Aorta (tissue), 5 donors: Measurements from ENCODE around the gene MRPL57. TPM values are rescaled to one million over a fixed set of nuclear protein-coding genes. Genes with fewer than 3 reads are reported as not detected.
"Not testable (repeated sequence)": the region's sequence is repeated elsewhere in the genome, so short reads cannot be mapped to it uniquely, and the experiment has no call there.

Source experiments
- ATAC-seq: fragments of 200-7000 bp; cut with Tn5 transposase; one replicate; pipeline ENCODE4 v1.9.1; 2022; ENCODE audit warnings: moderate library complexity; ENCODE audit not compliant: low FRiP score
- DNase-seq, 2 donors: peaks; one replicate each; pipeline ENCODE4 v3.0.0-alpha.2; 2020
- H3K27ac ChIP-seq, 2 donors: one replicate each; pipeline ENCODE4 v1.5.1; 2013; ENCODE audit warnings: low read length in 2 of 2, mild to moderate bottlenecking in 2 of 2, moderate library complexity in 2 of 2, control low read depth in 1 of 2, inconsistent platforms in 1 of 2, low read depth in 1 of 2
- H3K27me3 ChIP-seq, 2 donors: one replicate each; pipeline ENCODE4 v1.6.1; 2013; ENCODE audit warnings: control low read depth in 1 of 2, low read length in 1 of 2, mild to moderate bottlenecking in 1 of 2, moderate library complexity in 1 of 2; ENCODE audit not compliant: insufficient read depth in 2 of 2, control insufficient read depth in 1 of 2
- H3K36me3 ChIP-seq, 2 donors: one replicate each; pipeline ENCODE4 v1.6.1; 2013; ENCODE audit warnings: control low read depth in 1 of 2, low read length in 1 of 2, mild to moderate bottlenecking in 1 of 2; ENCODE audit not compliant: insufficient read depth in 2 of 2, control insufficient read depth in 1 of 2
- H3K4me1 ChIP-seq, 2 donors: one replicate each; pipeline ENCODE4 v1.6.1; 2013; ENCODE audit warnings: low read length in 2 of 2, control low read depth in 1 of 2, mild to moderate bottlenecking in 1 of 2, moderate library complexity in 1 of 2; ENCODE audit not compliant: insufficient read depth in 2 of 2, control insufficient read depth in 1 of 2
- H3K4me3 ChIP-seq, 2 donors: one replicate each; pipeline ENCODE4 v1.5.1; 2013; ENCODE audit warnings: low read length in 2 of 2, control low read depth in 1 of 2, mild to moderate bottlenecking in 1 of 2
- H3K9me3 ChIP-seq: one replicate; pipeline ENCODE4 v1.6.1; 2013; ENCODE audit warnings: mild to moderate bottlenecking, low read length; ENCODE audit not compliant: control insufficient read depth
- WGBS, 2 donors: extraction: QIAGEN DNeasy Blood & Tissue Kit; methylation state at CpG; one replicate each; pipeline ENCODE4 v1.1.7; 2013; 5-methylcytosine and 5-hydroxymethylcytosine counted together
- intact Hi-C, 2 donors: fragments of 100-400 bp; cut with DNase I; formaldehyde crosslinking; loops; one replicate each; pipeline versions ENCODE4 v1.14.2 to v1.15.0; 2022
- polyA plus RNA-seq, 2 donors: library from polyadenylated mRNA; stranded (reverse); fragments of 200-250 nt; gene quantifications; one replicate each; pipeline ENCODE4 v1.2.3, GENCODE V29; 2013
- total RNA-seq, 2 donors: library from RNA; stranded (reverse); fragmentation: NEBNext Ultra II Directional; extraction: Animal tissue kit (Norgen Biotek cat#: 25700); gene quantifications; one replicate each; pipeline ENCODE4 v1.2.1, GENCODE V29; 2021
- donor health status: healthy with polysubstance abuse.
- donor health status: Bipolar disorder and iron deficiency.
- donor health status: DM: no; HTN: no; CAD: no.
- donor health status: DM: no; HTN: no; CAD: no.
- donor health status: DM: yes; HTN: yes; CAD: no.

MRPL57 gene
- total and polyA plus RNA-seq, 4 donors: 8.4 to 16.8 (median 13.5) TPM

- H3K4me3 ChIP-seq: no peak overlapping the region
- ATAC-seq: no peak
- 57 to 64% methylated on average over 3 of the region's 3 CpGs for WGBS, 2 donors
- intact Hi-C loops: no loop called here
- no peaks in the 10 kb centered on the region for H3K4me1 ChIP-seq
- no peaks in the 10 kb centered on the region for H3K9me3 ChIP-seq
- DNase-seq: no peak
- H3K36me3 ChIP-seq: no peaks in the 10 kb centered on the region
- no peak overlapping the region for H3K27ac ChIP-seq
- H3K27me3 ChIP-seq: no peaks in the 10 kb centered on the region
These were observed 26.5 kb downstream of the MRPL57 start for GRCh38 chr13:21202767-21203531.

GRCh38 chr13:21208652-21209154 is 32.2 kb downstream of the MRPL57 start:
- DNase-seq: no peak
- intact Hi-C loops: no loop called here
- Histone ChIP-seq H3K27ac (no peak overlapping the region), H3K4me1 (no peaks in the 10 kb centered on the region), H3K36me3 (no peaks in the 10 kb centered on the region), H3K4me3 (no peak overlapping the region), H3K27me3 (no peaks in the 10 kb centered on the region), H3K9me3 (peaks cover 2% of the 10 kb centered on the region)
- no peak for ATAC-seq
- 85 to 95% methylated on average over 3 of the region's 3 CpGs for WGBS, 2 donors

- Histone ChIP-seq H3K27ac (no peak overlapping the region), H3K4me3 (no peak overlapping the region), H3K27me3 (no peaks in the 10 kb centered on the region), H3K36me3 (no peaks in the 10 kb centered on the region), H3K9me3 (peaks cover 2% of the 10 kb centered on the region), H3K4me1 (no peaks in the 10 kb centered on the region)
- no peak for ATAC-seq
- intact Hi-C loops: no loop called here
- no peak for DNase-seq
- 79 to 83% methylated on average over 7 of the region's 7 CpGs for WGBS, 2 donors
These were observed 35.8 kb downstream of the MRPL57 start for GRCh38 chr13:21212138-21212775.

GRCh38 chr13:21215419-21215818 is 39.0 kb downstream of the MRPL57 start:
- DNase-seq, H3K4me3 ChIP-seq, H3K4me1 ChIP-seq, H3K9me3 ChIP-seq, H3K27ac ChIP-seq, ATAC-seq, H3K27me3 ChIP-seq, H3K36me3 ChIP-seq, intact Hi-C loops: not testable (repeated sequence)
- 76 to 86% methylated on average over 6 of the region's 6 CpGs for WGBS, 2 donors

DNA sequence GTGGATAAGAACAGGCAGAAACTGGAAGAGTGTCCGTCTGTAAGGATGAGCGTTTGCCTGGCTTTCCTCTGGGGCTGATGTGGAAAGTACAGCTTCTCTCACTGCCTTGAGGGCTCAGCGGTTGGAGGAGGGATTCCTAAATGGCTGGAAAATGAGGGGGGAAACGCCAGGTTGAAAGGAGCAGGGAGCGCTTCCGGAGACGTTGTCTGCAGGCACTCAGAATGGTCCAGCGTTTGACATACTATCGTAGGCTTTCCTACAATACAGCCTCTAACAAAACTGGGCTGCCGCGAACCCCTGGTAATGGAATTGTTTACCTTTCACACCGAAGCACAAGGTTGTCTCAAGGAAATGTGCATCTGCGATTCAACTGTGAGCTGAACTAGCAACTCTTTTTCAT is 39.9 kb downstream of the MRPL57 start:
- intact Hi-C loops: no loop called here
- H3K27ac ChIP-seq: no peak overlapping the region
- H3K4me3 ChIP-seq: no peak overlapping the region
- 13 to 21% methylated on average over 13 of the region's 13 CpGs for WGBS, 2 donors
- H3K4me1 ChIP-seq: no peaks in the 10 kb centered on the region
- no peaks in the 10 kb centered on the region for H3K27me3 ChIP-seq
- no peak for DNase-seq
- no peak for ATAC-seq
- peaks cover 2% of the 10 kb centered on the region for H3K9me3 ChIP-seq
- H3K36me3 ChIP-seq: no peaks in the 10 kb centered on the region

DNA sequence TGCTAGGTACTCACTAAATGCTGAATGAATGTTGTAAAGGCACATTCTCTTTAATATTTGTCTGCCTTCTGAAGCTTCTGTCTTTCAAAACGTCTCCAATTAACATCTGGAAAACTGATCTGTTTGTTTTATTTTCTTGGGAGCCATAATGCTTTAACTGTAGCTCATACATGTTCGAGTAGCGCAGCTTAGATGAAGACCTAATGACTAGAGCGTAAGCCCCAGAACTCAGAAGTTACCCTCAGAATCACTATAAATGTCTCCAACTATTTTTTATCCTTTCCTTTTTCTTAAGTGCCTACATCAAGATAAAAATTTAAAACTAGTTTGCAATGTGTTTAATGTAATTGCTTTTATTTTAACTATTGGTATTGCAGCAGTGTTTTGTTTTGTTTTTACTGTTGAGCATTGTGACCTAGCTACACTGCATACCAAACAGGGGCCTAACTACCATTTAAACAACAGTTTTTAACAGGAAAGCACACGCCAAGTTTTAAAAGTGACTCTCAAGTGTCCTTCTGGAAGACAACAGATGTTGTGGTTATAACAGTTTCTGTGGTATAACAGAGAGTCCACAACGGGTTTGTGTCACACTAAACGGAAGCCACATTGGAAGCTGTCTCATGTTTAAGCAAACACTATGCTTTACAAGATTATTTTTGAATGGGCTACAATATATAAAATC is 42.0 kb downstream of the MRPL57 start:
- H3K9me3 ChIP-seq: peaks cover 4% of the 10 kb centered on the region
- ATAC-seq: no peak
- H3K36me3 ChIP-seq: no peaks in the 10 kb centered on the region
- DNase-seq: no peak
- intact Hi-C loops: no loop called here
- H3K4me3 ChIP-seq: no peak overlapping the region
- 62 to 65% methylated on average over 7 of the region's 7 CpGs for WGBS, 2 donors
- H3K27ac ChIP-seq: no peak overlapping the region
- no peaks in the 10 kb centered on the region for H3K4me1 ChIP-seq
- H3K27me3 ChIP-seq: no peaks in the 10 kb centered on the region

DNA sequence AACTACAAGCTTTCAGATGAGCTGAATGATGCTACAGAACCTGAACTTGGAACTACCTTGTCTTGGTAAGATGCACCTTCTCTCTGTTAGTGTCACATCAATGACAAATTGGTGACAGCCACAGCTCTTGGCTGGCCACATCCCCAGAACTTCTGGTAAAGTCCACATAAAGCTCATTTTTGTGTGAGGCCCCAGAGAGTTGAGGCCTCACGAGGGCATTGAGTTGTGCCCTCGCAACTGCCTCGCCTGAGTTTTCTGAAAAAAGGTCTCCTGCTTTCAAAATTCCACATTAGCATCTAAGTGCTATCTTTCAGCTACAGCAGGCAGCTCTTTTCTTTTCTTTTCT is 42.6 kb downstream of the MRPL57 start:
- 56 to 63% methylated on average over 3 of the region's 3 CpGs for WGBS, 2 donors
- Histone ChIP-seq H3K4me3 (no peak overlapping the region), H3K36me3 (no peaks in the 10 kb centered on the region), H3K4me1 (no peaks in the 10 kb centered on the region), H3K27ac (no peak overlapping the region), H3K27me3 (no peaks in the 10 kb centered on the region), H3K9me3 (peaks cover 4% of the 10 kb centered on the region)
- ATAC-seq: no peak
- no peak for DNase-seq
- intact Hi-C loops: no loop called here

- H3K36me3 ChIP-seq, ATAC-seq, H3K9me3 ChIP-seq, intact Hi-C loops, H3K4me1 ChIP-seq, DNase-seq, H3K4me3 ChIP-seq, H3K27me3 ChIP-seq, H3K27ac ChIP-seq: not testable (repeated sequence)
- WGBS, 2 donors: 82 to 84% methylated on average over 3 of the region's 3 CpGs
These were observed 43.3 kb downstream of the MRPL57 start for GRCh38 chr13:21219716-21220115.
